Measurements from ENCODE around the gene IPCEF1.

DNA sequence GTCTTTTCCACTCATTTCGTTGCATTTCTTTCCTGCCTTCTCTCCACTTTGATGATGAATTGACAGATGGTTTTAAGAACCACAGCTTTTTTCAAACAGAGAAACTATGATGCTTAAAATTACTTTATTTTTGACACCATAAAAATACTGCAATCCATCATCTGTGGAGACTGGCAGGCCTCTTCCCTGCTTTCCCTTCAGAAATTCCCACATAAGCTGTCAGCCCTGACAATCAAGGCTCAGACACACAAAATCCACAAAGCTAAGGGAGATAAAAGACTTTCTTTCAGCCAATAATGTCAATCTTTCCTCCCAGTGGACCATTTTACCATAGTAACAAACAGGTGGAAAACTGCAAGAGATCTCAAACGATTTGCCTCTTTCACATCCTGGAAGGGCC lies 82.4 kb downstream of the IPCEF1 start:
- TF ChIP-seq EZH2 (IDR thresholded peaks at IDR 0.05; ENCODE audit: low read length, missing control alignments): no peak
- TF ChIP-seq, protein P1, sequence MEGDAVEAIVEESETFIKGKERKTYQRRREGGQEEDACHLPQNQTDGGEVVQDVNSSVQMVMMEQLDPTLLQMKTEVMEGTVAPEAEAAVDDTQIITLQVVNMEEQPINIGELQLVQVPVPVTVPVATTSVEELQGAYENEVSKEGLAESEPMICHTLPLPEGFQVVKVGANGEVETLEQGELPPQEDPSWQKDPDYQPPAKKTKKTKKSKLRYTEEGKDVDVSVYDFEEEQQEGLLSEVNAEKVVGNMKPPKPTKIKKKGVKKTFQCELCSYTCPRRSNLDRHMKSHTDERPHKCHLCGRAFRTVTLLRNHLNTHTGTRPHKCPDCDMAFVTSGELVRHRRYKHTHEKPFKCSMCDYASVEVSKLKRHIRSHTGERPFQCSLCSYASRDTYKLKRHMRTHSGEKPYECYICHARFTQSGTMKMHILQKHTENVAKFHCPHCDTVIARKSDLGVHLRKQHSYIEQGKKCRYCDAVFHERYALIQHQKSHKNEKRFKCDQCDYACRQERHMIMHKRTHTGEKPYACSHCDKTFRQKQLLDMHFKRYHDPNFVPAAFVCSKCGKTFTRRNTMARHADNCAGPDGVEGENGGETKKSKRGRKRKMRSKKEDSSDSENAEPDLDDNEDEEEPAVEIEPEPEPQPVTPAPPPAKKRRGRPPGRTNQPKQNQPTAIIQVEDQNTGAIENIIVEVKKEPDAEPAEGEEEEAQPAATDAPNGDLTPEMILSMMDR (conservative IDR thresholded peaks at IDR 0.05 in 1 of 2, IDR thresholded peaks at IDR 0.05 in 1 of 2; ENCODE audit: low read depth in 1 of 2, low read length in 2 of 2): no peak

Measured in fibroblast of lung (primary cell).